NCI-H345 (cell line): ENCODE data around the gene ZNF367.
A peak's percentile ranks its signal among the peaks of the same experiment; 100 is the strongest.
"Not testable (repeated sequence)": the region's sequence is repeated elsewhere in the genome, so short reads cannot be mapped to it uniquely, and the experiment has no call there.

Source experiments
- DNase-seq: peaks from one replicate; lab custom pipeline; 2025; lab: John Stamatoyannopoulos, UW

ZNF367 gene

DNA sequence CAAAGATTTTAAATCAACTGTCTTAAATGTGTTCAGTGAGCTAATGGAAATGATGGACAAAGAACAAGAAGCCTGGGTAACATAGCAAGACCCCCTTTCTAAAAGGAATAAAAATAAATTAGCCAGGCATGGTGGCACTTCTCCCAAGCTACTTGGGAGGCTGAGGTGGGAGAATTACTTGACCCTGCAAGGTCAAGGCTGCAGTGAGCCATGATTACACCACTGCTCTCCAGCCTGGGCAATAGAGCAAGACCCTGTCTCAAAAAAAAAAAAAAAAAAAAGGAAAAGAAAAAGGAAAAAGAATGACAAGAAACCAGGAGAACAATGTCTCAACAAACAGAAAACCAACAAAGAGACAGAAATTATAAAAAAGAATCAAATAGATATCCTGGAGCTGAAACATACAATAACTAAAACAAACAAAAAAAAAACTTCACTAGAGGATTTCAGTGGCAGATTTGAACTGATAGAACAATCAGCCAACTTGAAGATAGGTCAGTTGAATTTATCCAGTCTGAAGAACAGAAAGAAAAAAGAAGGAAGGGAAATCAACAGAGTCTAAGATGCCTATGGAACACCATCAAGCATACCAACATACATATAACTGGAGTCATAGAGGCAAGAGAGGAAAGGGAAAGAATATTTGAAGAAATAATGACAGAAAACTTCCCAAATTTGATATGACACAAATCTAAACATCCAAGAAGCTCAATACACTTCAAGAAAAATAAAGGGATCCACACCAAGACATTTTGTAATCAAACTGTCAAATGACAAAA lies 17.8 kb downstream of the ZNF367 start:
- DNase-seq, result no peak

- no peak for DNase-seq
Measured at GRCh38 chr9:96399325-96399633, 18.9 kb downstream of the ZNF367 start.

- DNase-seq, result no peak
Measured at GRCh38 chr9:96398582-96399324, 19.4 kb downstream of the ZNF367 start.

- DNase-seq, result no peak
Measured at GRCh38 chr9:96395964-96396363, 22.2 kb downstream of the ZNF367 start.

GRCh38 chr9:96394832-96395496 lies 23.2 kb downstream of the ZNF367 start:
- no peak for DNase-seq

DNA sequence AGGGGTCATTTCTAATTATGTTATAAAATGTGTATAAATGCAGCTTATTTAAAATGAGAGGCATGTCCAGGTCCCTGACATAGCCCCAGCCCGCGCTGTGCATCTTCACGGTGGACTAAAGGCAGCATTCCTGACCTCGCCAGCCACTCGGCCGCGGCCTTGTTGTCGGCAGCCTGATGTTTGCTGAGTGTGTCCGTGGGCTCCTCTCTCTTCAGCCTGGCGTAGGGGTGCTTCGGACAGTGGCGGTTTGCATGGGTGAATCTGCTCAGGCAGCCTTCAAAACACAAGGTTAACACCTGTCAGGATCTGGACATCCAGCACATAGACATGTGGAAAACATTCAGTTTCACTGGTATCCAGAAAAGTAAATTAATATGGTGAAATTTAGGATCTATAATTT lies 25.9 kb downstream of the ZNF367 start:
- DNase-seq, result no peak

DNA sequence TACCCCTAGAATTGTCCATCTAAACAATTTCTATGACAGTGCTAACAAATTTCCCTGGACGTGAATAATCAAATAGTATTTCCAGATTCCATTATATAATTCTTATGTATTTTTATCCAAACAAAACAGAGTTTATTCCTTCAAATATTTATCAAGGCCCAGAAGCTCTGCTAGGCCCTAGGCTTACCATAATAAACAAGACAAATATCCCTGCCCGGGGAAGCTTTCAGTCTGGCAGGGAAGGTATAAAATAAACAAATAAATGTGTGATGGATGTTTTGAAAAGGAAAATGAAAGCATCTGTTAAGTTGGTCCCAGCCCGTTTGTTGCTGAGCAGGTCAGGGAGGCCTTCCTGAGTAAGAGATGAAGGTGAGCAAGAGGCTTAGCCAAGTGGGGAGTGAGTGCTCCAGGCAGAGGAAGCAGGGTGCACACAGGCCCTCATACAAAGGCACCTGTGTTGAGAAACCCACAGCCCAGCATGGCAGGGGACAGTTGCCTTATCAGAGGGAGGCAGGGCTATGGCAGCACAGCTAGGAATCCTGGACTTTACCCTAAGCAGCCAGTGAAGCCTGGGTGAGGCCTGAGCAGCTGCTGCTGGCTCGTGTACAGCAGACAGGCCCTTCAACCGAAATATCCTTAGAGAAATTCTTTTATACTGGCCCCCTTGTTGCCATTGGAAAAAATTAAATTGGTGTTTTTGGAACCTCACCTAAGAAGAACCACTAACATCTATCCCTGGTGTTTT lies 27.0 kb downstream of the ZNF367 start:
- no peak for DNase-seq

GRCh38 chr9:96388144-96388543 lies 30.0 kb downstream of the ZNF367 start:
- DNase-seq, result no peak

- DNase-seq, result no peak
Measured at GRCh38 chr9:96386157-96386556, 32.0 kb downstream of the ZNF367 start.

DNA sequence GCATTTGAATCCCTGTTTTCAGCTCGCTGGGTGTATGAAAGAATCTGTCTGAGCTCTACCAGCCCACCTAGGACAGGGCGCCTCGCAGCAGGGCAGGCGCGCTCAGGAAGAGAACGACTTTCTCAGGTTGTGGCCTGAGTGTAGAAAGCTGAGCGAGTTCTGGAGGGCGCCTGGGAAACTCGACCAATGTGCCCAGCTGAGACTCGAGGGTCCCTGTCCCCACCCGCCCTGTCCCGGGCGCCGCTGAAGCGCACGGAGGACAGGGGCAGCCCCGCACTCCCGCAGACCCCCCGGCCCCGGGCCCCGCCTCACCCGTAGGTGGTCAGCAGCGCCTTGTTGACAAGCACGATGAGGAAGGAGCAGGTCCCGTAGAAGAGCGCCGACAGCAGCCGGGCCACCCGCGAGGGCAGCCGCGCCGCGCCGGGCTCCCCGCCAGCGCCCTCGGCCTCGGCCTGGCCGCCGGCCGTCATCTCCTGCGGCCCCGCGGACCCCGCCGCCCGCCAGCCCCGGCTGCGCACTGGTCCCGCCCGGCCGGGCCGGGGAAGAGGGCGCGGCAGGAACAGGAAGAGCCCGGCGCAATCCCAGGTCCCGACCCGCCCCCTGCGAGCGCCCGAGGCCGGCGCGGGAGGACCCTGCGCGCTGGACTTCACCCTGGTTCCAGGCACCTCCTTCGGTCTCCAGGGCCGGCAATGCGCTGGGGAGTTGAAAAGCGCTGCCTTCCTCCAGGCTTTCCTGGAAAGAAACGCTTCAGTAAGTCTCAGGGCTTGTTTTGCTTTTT lies 34.8 kb downstream of the ZNF367 start, which contains the start of gene SLC35D2:
Gene SLC35D2 (minus strand): TSS at position 547 of the 778 bp plus-strand sequence. CDS start 77 bp downstream, at position 470.
- peak; percentile 10 for DNase-seq

- no peak for DNase-seq
Measured at GRCh38 chr9:96382839-96383164, 35.4 kb downstream of the ZNF367 start.

DNA sequence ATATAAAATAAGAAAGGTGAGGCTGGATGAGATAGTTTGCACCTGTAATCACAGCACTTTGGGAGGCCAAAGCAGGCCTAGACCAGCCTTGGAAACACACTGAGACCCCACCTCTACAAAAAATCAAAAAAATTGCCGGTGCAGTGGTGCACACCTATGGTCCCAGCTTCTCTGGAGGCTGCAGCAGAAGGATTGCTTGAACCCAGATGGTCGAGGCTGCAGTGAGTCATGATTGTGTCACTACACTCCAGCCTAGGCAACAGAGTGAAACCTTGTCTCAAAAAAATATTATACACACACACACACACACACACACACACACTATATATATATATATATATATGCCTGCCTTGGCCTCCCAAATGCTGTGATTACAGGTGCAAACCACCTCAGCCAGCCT lies 36.0 kb downstream of the ZNF367 start:
- no peak for DNase-seq

DNA sequence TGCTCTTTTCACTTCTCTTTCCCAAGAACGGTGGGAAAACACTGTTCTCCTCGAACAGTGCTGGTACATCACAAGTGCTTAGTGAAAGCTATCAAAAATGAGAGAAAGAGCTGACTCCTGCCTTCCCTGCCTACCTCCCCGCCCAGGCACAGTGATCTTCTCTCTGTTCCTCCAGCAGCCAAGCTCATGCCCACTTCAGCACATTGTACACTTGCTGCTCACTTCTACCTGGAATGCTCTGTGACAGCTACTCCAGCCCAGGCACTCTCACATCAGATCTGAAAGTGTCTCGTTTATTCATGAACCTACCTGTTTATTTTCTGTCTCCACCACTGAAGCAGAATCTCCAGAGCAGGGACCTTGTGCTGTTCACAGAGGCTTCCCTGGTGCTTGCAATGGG lies 36.5 kb downstream of the ZNF367 start:
- DNase-seq, result no peak

GRCh38 chr9:96381125-96381524 lies 37.0 kb downstream of the ZNF367 start:
- DNase-seq, result no peak

- DNase-seq, result no peak
Measured at GRCh38 chr9:96379461-96379860, 38.7 kb downstream of the ZNF367 start.

DNA sequence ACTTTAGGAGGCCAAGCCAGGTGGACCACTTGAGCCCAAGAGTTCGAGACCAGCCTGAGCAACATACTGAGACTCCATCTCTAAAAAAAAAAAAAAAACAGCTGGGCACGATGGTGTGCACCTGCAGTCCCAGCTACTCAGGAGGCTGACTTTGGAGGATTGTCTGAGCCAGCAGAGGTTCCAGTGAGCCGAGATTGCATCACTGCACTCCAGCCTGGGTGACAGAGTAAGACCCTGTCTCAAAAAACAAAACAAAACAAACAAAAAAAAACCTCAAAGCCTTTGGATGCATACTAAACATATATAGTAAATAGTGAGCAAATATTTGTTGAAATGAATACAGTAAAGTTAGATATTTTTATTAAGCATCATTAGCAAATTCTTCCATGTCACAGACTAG lies 40.0 kb downstream of the ZNF367 start:
- DNase-seq, result no peak

DNA sequence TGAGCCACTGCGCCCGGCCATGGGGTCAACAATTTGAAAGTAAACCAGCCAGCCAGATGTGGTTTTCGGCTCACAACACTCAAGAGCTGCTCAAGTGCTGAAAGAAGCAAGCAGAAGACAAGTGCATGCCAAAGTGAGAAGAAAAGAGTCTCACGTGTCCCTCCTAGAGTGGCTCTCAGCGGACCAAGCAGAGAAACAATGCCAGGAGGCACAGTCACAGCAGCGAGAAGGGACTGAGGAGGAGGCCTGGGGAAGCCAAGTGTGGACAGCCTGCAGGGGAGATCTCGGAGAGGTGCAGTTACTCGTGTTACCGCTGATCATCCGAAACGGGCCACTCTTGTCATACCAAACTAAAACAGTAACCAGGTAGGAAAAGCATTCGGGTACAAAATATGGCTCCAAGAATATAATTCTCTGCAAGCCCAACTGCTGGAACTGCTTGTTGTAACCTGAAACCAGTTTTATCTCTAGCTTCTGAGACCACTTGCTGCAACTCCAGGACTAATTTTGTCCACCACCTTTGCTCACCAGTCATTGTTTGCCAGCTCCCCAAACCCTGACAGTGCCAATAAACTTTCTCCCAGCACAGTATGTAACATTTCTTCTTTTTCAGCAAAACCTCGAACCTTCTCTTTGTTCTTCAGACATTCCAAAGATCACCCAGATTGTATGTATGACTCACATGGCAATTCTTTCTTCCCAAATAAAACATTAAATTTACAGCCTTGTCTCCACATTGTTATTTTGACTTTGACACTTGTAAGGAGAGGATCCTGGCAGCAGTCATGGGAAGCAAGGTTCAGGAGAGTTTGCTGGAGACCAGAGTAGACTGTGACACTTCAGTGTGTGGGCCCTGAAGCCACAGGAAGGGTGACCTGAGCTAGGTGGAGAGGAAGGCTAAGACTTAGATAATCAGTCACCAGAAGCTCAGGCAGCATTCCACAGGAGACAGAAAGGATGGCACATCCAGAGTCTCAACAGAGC lies 41.0 kb downstream of the ZNF367 start:
- no peak for DNase-seq

DNA sequence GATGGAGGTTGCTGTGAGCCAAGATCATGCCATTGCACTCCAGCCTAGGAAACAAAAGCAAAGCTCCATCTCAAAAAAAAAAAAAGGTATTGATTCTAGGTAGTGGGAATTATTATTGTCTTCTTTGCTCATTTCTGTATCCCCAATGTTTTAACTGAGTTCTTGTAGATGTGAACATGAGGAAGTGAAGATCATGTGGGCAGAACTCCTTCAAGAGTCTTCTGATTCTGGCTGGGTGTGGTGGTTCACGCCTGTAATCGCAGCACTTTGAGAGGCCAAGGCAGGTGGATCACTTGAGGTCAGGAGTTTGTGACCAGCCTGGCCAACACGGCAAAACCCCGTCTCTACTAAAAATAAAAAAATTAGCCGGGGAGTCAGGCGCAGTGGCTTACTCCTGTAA lies 42.7 kb downstream of the ZNF367 start:
- DNase-seq, result not testable (repeated sequence)

DNA sequence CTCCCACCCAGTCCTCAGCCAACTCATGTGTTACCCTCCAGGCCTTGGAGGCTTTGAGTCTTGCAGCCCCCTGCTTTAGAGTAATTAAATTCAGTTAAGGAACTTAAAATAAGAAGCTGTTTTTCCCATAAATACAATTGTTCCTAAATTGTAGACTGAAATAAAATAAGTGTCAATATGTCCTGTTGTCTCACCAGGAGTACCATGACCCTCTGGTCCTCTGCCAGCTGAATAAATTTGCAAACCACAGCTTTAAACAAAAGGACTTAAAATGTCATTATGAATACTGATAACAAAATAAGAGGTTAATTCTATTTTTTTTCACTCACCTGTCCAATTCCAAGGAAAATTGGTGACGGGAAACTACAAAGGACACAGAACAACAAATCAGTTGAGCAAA lies 50.2 kb downstream of the ZNF367 start:
- DNase-seq, result no peak

DNA sequence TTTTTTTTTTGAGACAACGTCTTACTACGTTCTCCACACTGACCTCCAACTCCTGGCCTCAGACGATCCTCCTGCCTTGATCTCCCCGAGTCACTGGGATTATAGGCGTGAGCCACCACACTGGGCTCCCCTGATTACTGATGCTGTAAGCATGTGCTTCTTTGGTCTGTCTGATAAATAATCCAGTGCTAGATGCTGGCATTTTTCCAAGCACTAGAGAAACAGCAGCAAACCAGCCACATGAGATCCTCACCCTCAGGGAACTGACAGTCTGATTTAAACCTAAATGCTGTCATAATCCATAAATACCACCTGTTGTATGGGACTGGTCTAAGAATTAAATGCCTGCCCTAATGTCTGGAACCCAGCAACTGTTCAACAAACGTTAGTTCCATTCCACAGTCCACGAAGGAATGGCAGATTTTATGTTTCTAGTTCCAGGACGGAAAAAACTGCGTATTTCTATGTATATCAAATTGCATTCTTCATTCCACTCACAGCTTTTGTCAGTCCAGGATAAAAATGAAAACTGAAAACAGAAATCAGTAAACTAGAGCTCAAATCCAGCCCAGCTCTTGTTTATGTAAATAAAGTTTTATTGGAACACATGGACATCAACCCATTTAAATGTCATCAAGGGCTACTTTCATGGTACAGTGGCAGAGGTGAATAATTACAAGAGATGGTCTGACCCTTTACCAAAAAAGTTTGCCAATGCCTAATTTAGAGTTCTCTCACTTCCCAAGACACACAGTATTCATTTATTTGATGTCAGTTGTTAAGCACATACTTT lies 54.8 kb downstream of the ZNF367 start:
- DNase-seq, result no peak
